ENCODE measurements around the gene AFF3.
"Not testable (repeated sequence)": the region's sequence is repeated elsewhere in the genome, so short reads cannot be mapped to it uniquely, and the experiment has no call there.

The AFF3 gene

DNA sequence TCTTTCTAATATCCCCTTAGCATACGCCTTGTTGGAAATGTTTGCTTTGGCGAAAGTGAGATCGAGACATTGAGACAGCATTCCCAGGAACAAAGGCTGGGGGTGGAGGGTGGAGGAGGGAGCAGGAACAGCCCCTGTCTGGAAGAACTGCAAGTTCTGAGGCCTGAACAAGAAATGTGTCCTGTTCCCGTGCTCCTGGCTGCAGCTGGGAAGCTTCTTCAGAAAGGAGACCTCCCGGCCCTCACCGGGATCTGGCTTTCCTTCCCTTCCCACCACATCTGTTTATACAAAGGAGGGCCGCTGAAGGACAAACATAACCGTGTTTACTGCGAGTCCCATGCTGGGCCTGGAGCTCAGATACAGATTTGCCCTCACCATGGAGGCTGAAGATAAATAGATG lies 35.9 kb downstream of the AFF3 start:
- DNase-seq (ENCODE audit: low spot score), result no peak

DNA sequence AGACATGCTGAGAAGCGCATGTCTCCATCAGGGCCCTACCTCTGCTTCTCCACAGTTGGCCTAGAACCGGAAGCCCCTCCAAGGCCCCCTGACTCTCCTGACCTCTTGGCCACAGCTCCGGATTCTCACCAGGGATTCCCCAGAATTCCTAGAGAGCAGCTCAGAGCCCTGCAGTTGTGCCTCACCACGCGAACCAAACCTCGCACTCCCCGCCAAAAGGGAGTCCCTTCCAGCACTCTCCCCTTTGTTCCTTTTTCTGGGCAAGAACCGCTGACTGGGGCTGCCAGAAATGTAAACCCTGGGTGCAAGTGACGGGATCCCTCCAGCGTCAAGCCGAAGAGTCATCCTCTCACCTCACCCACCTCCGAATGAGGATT lies 36.7 kb downstream of the AFF3 start:
- DNase-seq (ENCODE audit: low spot score), result no peak

DNA sequence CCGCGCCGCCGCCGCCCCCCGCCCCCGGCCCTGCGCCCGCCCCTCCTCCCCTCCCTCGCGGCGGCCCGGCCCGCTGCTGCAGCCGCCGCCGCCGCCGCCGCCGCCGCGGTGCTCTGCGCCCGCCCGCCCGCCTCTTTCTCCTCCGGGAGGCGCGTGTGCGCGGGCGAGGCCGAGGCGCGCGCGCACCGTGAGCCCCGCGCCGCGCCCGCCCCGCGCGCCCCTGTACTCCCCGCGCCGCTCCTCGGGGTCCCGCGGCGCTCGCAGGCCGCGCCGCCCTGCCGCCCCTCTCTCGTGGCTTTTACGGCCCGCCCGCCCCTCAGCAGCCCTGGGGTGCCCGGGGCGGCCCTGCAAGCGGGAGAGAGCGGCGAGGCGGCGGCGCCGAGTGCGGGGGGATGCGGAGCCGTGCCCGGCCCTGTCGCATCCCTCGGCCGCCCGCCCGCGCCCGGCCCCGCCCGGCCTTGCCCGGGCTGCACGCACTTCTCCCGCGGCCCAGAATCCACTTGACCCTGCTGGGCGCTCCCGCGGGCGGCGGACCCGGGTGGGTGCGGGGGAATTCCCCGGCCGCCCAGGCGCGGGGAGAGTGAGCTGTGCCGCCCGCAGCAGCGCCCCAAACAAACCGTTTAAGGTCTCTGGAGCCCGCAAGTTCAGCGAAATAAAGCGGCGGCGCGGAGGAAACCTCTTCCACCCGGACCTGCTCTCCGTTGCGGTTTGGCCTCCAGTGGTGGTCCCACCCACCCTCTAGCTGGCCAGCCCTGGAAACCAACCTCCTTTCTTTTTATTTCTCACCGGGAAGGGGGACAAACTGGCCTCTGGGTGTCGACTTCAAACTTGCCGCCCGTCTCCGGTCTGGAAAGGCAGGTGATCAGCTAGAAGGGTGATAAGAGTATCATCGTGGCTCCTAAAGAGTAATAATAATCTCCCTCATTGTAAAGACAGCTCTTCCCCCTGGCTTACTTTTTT lies 37.4 kb downstream of the AFF3 start:
- peak; percentile 68 for DNase-seq (ENCODE audit: low spot score)

DNA sequence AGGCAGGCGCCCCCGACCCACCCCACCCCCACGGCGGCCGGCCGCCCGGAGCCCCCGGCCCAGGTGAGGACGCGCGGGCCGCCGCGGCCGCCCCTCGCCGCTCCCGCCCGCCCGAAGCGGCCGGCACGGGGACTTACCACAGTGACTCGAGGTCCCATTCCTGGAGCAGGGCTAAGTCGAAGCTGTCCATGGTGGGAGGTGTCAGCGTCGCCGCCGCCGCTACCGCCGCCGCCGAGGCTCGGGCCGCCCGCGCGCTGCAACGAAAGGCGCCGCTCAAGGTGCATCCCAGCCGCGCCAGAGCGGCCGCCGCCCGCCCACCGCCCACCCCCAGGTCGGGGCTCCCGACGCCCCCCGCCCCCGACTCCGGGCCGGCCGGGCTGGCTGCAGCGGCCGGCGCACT lies 38.1 kb downstream of the AFF3 start:
- DNase-seq (ENCODE audit: low spot score), result not testable (repeated sequence)

DNA sequence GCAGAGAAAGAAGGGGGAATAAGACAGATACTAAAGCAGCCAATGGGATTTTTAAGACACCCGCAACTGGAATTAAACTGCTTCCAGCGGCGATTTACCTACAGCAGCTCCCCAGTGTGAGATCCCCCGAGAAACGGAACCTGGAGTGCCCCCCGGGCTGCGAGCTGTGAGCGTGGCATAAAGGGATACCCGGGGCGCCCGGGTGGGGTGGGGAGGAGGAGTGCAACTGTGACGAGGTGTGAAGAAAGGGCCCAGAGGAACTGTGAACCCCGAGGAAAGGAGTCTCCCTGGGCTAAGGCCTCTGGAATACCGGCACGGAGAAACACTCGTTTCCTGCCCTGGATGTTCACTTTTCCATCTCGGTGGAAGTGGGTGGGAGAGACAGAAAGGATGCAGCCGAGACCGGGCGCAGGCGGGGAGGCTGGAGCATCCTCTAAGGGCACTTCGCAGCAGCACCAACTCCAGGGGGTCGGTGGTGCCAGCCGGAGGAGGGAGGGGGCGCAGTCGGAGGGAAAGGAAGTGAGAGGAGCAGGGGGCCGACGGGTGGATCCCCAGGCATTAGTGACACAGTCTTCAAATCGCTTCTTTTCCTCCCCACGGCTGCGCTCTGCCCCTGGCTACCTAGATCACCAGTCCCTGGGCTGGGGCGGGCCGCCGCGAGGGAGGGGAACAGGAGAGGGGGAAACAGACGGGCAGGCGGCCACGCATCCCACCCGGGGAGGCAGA lies 38.7 kb downstream of the AFF3 start:
- DNase-seq (ENCODE audit: low spot score), result not testable (repeated sequence)

DNA sequence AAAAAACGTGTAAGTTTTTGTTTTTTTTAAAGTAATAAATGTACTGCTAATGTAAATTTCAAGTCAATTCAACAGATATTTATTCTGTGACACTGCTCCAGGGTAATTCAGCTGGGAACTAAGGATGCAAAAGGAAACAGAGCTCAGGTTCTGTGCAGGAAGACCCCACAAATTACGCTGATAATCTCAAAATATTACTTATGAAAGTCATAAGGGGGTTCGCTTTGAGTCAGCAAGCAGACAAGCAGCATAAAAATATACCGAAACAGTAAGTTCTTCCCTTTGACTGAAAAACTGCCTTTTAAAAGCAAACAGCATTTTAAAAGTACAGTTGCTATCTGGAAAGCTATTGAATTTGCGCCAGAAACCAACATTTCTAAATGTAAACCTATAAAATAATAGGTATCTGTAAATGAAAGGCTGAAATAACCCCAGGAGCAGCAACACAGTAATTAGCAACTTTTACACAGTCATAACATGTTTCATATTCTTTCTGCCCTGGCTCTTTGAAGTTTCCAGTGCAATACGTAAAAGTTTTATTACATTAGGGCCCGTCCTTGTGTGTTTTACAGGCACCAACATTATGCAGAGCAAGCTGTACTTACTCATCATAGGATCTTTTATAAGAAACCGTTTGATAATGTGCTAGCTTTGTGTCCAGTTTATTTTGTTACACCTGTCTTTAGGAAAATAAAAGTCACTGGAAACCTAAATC lies 39.8 kb downstream of the AFF3 start:
- not testable (repeated sequence) for DNase-seq (ENCODE audit: low spot score)

DNA sequence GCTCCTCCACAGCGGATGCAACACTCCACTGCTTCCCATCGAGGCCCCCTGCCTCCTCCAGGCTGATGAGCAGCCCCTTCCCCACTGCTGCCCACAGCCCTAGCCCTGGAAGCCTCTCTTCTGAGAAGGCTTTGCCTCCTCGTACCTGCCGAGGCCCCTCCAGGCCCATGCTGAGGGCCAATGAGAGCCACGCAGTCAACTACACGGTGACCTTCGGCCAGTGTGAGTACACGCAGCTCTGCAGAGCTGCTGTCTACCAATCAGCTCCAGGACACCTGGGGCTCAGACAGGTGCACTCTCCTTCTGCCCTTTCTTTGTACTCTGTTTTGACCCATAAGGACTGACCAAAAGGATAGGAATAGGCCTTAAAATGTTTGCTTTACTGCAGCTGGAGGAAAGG lies 43.5 kb downstream of the AFF3 start:
- not testable (repeated sequence) for DNase-seq (ENCODE audit: low spot score)

DNA sequence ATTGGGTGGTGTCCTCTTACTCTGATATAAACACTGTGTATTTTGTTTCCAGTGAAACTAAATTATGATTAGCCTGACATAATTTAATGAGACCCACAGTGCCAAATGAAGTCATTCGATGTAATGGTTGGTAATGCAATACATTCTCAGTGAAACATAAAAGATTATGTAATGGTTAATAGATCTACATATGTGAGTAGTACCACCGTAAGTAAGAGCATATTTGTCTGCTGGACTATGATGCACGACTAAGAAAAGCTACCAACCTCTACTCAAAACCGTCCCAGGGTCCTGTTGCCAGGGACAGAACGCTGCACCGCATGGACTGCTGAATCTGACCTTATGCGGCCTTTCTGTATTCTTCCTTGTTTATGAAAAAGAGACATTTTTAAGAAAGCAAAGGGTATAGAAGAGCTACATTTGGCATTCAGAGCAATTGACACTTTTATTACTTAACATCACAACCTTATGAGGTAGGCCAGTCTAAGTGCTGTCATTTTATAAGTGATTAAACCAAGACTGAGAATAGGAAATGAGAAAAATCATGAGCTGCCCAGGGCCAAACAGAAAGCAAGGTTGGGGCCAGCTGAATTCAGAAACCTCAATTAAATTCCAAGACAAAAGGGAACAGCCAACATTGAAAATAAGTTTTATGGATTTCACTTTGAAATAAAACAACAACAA lies 44.6 kb downstream of the AFF3 start:
- not testable (repeated sequence) for DNase-seq (ENCODE audit: low spot score)

DNA sequence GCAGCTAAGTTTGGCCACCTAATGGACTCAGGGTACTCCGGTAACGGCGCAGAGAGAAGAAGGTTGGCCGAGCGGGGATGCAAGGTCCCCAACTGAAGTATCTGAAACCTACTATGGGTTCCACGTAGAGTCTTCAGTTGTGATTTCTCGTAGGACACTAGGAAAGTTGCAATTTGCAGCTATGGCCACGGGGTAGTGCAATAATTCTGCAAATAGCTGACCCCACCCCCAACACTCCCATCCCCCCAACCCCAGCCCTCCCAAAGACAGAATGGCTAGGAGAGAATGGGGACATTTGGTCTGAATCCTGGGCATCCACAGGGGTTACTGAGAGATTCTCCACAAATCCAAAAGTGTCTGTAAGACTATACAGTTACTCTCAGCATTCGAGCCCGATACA lies 46.5 kb downstream of the AFF3 start:
- not testable (repeated sequence) for DNase-seq (ENCODE audit: low spot score)

DNA sequence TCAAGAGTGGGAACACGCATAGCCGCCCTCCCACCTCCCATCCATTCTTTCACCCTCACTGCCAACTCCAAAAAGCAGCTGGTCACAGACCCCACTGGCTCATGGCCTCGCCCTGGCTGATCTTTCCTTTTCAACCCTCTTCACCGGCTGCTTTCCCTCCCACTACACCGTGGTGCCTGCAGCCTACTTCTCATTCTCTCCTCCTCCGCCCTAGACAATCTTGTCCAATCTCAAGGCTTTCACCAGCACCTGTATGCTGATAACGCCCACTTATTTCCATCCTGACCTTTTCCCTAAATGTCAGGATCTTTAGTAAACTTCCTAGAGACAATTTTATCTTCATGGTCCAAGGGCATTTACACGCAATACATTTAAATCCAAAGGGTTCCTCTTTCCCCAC lies 50.6 kb downstream of the AFF3 start:
- not testable (repeated sequence) for DNase-seq (ENCODE audit: low spot score)

DNA sequence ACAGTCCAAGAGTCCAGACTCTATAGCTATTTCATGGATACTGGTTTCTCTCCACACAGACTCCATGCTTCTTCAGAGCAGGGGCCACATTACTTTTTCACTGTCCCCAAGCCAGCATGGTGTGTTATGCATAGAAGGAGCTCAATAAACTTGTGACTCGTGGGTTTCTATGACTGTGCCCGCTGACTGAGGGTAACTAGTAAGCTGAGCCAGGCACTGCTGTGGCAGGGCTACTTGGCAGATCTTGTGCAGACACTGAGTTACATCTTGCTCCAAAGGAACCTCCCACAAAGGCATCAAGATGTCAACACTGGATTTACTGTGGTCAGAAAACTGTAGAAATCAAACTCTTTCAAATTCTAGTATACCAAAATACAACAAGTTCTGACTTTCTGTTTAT lies 56.6 kb downstream of the AFF3 start:
- not testable (repeated sequence) for DNase-seq (ENCODE audit: low spot score)

DNA sequence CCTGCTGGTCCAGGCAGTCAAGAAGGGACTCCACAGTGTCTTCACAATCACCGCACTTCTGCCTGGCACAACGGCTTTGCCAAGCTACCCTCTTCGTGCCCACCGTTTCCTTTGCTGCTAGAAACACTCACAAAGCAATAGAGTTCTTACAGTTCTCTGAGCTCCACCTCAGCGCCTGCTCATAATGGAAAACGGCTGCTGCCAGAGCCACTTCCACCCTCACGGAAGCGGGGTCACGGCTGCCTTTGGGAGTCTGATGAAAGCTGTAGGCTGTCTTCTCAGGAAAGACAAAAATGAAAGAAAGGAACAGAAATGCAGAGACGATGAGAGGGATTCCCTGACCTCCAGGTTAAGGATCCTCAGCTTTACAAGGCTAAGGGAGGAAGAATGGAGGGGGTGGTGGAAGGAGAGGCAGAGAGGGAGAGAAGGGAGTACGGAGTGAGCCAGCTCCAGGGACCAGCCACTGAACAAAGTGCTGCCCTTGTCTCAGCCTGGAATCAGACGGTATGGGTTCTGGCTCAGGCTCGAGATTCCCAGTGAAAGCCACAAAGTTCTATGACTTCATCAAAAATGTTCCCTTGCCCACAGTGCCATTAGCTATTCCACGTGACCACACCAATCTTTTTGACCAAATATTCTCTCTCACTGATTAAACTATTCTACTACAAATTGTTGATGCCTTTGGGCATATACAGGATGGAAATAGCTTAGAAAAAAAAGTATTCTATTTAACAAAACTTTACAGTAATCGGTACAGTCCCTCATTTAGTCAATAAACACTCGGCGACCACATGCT lies 58.8 kb downstream of the AFF3 start:
- not testable (repeated sequence) for DNase-seq (ENCODE audit: low spot score)

DNA sequence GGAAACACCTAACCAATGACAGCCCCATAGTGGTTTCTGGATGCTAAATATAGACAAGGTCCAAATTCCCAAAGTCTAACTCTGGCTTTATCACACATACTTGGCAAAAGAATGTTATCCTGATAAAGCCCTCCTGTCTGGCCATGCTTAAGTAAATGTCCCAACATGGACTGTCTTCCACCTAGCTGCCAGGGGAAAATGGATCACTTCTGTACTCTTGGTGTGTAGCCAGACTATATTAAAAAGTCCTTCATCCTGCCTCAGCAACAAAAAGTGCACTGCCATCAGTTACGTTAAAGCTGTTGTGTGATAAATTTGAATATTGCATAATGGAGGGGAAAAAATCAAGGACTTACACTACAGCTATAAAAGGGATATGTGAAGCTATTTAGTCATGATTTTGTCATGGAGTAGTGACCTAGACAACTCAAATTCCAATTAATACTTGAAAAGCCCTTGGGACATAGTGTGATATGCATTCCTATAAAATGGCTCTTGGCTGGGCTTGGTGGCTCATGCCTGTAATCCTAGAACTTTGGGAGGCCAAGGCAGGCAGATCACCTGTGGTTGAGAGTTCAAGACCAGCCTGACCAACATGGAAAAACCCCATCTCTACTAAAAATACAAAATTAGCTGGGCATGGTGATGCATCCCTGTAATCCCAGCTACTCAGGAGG lies 60.0 kb downstream of the AFF3 start:
- DNase-seq (ENCODE audit: low spot score), result not testable (repeated sequence)

DNA sequence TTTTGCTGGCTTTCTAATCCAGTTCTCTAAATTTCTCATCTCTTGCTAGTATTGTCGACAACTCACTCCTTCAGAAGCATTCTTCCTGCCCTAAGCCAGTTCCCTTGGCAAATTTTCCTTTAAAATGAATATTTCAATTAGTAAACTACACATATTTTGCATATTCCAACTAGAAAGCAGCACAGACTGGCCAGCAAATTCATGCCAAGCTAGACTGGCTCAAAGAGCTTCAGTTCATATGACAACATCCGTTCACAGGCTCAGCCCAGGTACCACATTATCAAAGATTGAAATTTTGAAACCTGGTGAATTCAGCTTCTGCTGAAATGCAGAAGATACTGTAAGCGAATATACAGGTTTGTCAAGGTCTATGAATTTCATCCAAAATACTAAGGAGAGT lies 64.5 kb downstream of the AFF3 start:
- DNase-seq (ENCODE audit: low spot score), result no peak

DNA sequence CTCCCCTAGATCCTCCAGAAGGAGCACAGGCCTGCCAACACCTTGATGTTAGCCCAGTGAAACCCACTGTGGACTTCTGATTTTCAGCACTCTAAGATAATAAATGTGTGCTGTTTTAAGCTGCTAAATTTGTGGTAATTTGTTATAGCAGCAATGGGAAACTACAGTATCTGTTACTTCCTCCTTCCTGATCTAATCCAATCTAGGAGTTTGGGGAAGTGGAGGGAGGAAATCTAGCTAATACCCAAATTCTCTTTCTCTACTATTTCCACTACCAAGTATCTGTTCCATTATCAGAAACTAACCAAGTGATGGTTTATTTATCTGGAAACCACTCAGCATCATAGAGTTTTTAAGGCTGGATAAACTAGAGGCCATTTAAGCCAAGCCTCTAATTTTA lies 64.9 kb downstream of the AFF3 start:
- DNase-seq (ENCODE audit: low spot score), result no peak

DNA sequence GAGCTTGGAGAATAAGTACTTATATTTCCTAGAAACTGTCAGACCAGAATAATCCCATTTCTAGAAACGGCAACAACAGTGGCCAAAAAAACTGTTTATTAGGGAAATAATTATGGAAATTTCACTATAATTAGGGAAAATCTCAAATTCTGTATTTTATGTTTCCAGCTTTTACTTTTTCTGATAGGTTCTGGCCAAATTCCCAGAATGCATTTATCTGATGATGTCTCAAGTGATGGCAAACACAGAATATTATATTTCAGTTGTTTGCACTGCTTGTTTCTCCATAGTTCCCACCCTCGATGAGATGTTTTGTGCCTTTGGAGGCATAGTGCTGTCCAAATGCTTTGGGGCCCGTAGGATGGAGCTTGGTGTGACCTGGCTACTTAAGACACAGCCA lies 66.9 kb downstream of the AFF3 start:
- no peak for DNase-seq (ENCODE audit: low spot score)

DNA sequence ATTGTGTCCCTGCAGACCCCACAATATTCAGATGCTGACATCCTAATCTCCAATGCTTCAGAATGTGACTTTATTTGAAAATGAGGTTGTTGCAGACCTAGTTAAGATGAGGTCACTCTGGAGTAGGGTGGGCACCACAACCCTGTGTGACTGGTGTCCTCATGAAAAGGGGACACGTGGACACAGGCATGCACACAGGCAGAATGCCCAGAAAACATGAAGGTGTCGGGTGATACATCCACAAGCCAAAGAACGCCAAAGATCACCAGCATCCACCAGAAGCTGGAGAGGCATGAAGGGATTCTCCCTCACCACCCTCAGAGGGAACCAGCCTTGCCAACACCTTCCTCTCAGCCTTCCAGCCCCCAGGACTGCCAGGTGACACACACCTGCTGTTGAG lies 69.3 kb downstream of the AFF3 start:
- DNase-seq (ENCODE audit: low spot score), result no peak

DNA sequence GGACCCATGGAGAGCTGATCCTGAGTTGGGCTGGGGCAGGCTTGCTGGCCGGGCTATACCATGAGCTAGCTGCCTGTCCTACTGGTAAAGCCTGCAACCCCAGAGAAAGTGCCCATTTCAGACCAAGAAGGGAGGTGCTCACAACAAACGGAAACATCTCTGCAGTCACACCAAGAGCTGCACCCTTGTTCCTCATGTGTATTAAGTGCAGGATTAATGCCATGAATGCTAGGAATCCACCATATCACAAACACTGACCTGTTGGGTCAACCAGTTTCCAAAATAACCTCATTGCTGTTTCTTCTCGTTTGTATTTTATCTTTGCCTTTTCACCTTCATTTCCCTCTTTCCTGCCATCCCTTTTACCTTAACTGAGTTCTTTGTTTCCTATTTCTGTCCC lies 69.9 kb downstream of the AFF3 start:
- DNase-seq (ENCODE audit: low spot score), result no peak

DNA sequence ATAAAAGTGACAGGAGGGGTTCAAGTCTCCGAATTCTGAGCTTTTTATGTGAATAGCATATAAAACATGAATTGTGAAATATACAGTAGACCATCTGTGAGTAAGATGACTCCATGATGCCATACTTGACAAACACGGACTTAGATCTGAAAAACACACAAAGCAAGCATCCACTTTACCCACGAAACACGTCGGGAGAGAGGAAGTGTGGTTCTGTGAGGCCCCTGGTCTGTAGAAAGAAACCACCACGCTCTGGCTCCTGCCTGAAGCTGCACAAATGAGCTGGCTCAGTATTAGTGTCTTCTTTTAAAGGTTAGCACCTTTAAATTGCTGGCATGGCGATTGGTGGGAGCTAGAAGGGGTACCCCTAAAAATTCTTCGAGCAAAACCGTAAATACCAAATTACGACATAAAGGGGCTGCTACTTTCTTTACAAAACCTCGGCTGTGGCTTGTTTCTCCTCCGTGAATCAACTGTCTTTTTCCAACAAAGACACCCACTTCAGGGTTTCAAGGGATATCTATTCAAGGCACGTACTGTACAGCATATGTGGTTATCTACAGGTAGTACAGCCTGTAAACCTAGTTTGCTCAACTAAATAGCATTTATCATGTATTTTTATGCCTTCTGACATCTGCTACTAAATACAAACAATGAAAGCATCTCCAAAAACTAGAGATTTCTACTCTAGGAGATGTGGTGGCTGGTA lies 70.9 kb downstream of the AFF3 start:
- DNase-seq (ENCODE audit: low spot score), result no peak

DNA sequence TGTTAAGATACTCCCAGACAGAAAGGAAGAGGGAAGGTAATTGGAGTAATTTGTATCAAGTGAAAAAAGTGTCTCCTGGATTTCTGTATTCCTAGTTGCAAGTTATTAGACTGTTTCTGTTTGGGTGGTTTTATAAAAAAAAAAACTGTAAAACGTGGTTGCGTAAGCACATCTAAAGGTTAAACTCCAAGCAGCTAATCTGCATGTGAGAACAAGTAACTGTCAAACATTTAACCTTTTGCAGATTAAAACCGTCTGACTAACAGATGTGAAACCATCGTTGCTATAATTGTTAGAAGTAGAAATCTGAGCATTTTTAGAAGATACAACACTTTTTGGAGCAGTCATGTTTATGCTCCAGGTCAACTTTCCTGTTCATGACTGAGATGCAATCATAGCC lies 72.3 kb downstream of the AFF3 start:
- DNase-seq (ENCODE audit: low spot score), result no peak

All from ecto neural progenitor cell (in vitro differentiated cells).